Measurements from ENCODE around the gene EIF1B.
"Not testable (repeated sequence)": the region's sequence is repeated elsewhere in the genome, so short reads cannot be mapped to it uniquely, and the experiment has no call there.

EIF1B gene

GRCh38 chr3:40309418-40309924, at the start of gene EIF1B:
Gene EIF1B, plus strand, starts transcription at chr3:40309707. Its CDS starts 235 bp downstream, at chr3:40309942.
- DNase-seq: peak; percentile 92

- DNase-seq: no peak
Measured at GRCh38 chr3:40262331-40262730, 47.2 kb upstream of the EIF1B start.

GRCh38 chr3:40264451-40264850, 45.1 kb upstream of the EIF1B start:
- no peak for DNase-seq

GRCh38 chr3:40265181-40265580, 44.3 kb upstream of the EIF1B start:
- no peak for DNase-seq

GRCh38 chr3:40267937-40268724, 41.4 kb upstream of the EIF1B start:
- DNase-seq: no peak

- DNase-seq: no peak
Measured at GRCh38 chr3:40268802-40269524, 40.5 kb upstream of the EIF1B start.

- no peak for DNase-seq
Measured at GRCh38 chr3:40278791-40279190, 30.7 kb upstream of the EIF1B start.

GRCh38 chr3:40281995-40282394, 27.5 kb upstream of the EIF1B start:
- DNase-seq: no peak

- DNase-seq: not testable (repeated sequence)
Measured at GRCh38 chr3:40283057-40283456, 26.4 kb upstream of the EIF1B start.

- DNase-seq: no peak
Measured at GRCh38 chr3:40287248-40287647, 22.3 kb upstream of the EIF1B start.

GRCh38 chr3:40290396-40290795, 19.1 kb upstream of the EIF1B start:
- no peak for DNase-seq

GRCh38 chr3:40291471-40291870, 18.0 kb upstream of the EIF1B start:
- no peak for DNase-seq

- no peak for DNase-seq
Measured at GRCh38 chr3:40292637-40293349, 16.7 kb upstream of the EIF1B start.

- no peak for DNase-seq
Measured at GRCh38 chr3:40294434-40294833, 15.1 kb upstream of the EIF1B start.

- no peak for DNase-seq
Measured at GRCh38 chr3:40298075-40298474, 11.4 kb upstream of the EIF1B start.

GRCh38 chr3:40299130-40299720, 10.3 kb upstream of the EIF1B start:
- DNase-seq: no peak

GRCh38 chr3:40299721-40300335, 9.7 kb upstream of the EIF1B start:
- no peak for DNase-seq

- no peak for DNase-seq
Measured at GRCh38 chr3:40302784-40303183, 6.7 kb upstream of the EIF1B start.

- DNase-seq: no peak
Measured at GRCh38 chr3:40304352-40304751, 5.2 kb upstream of the EIF1B start.

GRCh38 chr3:40306336-40306735, 3.2 kb upstream of the EIF1B start:
- no peak for DNase-seq

- DNase-seq: no peak
Measured at GRCh38 chr3:40307176-40307575, 2.3 kb upstream of the EIF1B start.

GRCh38 chr3:40308725-40309417, 636 bp upstream of the EIF1B start:
- DNase-seq: no peak

Data from amniotic stem cell (primary cell).